CD4-positive, alpha-beta T cell treated with Interleukin-17A for 1 hour (primary cell): ENCODE data around the gene SYNJ1.
A peak's percentile ranks its signal among the peaks of the same experiment; 100 is the strongest.
"Not testable (repeated sequence)": the region's sequence is repeated elsewhere in the genome, so short reads cannot be mapped to it uniquely, and the experiment has no call there.

ENCODE experiments used
- DNase-seq: peaks from one replicate; pipeline ENCODE4 v3.0.0-alpha.2; 2020

SYNJ1 gene

GRCh38 chr21:32727687-32728455 is at the start of gene SYNJ1:
Gene SYNJ1 (minus strand): TSS chr21:32728013. CDS start chr21:32726895, 1,118 bp downstream.
- DNase-seq, result peak; percentile 94

DNA sequence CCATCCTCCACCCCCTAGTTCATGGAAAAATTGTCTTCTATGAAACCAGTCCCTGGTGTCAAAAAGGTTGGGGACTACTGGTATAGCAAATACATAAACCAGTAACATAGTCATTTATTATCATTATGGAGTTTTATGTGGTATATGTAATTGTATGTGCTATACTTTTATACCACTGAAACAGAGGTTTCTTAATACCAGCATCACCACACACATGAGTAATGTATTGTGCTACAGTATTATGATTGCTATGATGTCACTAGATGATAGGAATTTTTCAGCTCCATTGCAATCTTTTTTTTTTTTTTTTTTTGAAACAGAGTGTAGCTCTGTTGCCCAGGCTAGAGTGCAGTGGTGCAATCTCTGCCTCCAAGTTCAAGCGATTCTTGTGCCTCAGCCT is 49.5 kb upstream of the SYNJ1 start:
- no peak for DNase-seq

- no peak for DNase-seq
These were observed 48.9 kb upstream of the SYNJ1 start for GRCh38 chr21:32776743-32777142.

DNA sequence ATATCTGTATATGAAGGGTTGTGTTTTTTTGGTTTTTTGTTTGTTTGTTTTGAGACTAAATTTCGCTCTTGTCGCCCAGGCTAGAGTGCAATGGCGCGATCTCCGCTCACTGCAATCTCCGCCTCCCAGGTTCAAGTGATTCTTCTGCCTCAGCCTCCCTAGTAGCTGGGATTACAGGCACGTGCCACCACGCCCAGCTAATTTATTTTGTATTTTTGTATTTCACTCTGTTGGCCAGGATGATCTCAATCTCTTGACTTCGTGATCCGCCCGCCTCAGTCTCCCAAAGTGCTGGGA is 45.2 kb upstream of the SYNJ1 start:
- DNase-seq, result not testable (repeated sequence)

GRCh38 chr21:32772281-32773047 is 44.7 kb upstream of the SYNJ1 start:
- DNase-seq, result peak; percentile 52

DNA sequence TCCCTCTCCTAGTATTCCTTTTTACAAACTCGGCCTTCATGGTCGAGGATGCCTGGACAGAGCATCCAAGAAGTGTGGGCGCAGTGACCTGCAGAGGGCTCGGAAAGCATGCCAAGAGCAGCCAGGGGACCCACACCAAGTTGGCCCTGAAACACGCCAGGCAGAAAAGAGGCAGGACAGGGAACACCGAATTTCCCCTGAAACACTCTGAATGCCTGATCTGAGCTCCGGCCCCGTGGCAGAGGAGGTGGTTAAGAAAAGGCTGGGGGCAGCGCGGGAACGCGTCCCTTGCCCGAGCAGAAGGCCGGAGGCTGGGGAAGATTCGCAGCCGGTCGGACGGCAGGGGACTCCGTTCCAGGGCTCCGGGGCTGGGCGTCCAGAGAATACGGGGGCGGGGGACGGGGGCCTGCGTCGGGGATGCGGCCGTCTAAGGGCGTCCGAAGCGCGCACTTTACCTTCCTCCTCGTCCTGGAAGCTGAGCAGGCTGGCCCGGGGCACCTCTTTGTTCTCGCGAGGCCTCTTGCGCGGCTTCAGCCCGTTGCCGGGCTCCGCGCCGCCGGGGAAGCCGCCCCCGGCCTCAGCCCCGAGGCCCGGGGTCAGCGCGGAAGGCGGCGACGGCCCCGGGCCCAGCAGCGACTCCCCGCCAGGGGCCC is 43.2 kb upstream of the SYNJ1 start:
- peak; percentile 7 for DNase-seq

DNA sequence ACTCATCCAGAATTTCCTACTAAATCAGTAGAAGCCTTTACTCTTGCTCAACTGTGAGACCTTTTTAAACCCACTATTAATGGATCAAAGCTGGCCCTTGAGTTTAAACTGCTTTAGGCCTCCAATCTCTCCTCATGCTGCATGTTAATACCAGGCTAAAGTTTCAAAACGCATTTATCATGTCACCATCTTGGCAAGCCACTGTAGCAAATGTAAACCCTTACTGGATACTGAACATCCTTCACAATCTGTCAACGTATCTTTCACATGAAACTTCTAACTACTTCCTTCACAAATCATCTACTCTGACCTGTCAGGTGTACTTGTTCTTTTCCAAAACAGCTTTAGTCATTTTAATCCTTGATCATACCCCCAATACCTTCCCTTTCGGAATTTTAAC is 40.7 kb upstream of the SYNJ1 start:
- DNase-seq, result no peak

DNA sequence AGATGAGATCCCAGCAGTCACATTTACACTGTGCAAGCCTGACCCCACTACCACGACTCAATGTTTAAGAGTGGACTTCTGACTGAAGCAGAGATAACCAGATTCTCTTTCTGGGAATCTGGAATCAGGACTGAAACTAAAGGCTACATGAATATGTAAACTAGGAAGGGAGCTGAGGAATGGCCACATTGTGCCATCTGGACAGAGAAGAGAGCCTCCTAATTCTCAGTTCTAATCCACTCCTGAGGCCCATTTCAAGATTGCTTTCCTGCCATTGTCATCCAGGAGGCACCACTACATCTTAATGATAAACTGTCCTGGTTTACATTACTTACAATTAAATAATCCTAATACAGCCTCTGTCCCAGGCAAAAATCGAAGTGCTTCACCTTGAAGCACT is 37.2 kb upstream of the SYNJ1 start:
- DNase-seq, result no peak

DNA sequence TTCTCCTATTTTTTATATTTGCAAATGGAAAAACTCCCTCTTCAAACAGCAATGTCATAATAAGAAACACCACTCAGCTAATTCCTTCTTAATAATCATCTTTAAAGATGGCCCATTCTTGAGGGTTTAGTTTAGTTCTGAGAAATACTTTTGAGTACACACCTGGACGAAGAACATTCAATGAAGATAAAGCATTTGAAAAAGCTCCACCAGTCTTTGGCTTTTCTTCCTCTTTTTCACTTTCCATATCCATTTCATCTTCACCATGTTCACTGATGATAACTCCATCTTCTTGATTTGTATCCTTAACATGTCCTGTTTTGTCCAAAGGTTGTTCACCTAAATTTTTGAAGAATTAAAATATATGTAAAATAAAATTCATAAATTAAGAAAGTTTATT is 36.4 kb upstream of the SYNJ1 start:
- DNase-seq, result no peak

DNA sequence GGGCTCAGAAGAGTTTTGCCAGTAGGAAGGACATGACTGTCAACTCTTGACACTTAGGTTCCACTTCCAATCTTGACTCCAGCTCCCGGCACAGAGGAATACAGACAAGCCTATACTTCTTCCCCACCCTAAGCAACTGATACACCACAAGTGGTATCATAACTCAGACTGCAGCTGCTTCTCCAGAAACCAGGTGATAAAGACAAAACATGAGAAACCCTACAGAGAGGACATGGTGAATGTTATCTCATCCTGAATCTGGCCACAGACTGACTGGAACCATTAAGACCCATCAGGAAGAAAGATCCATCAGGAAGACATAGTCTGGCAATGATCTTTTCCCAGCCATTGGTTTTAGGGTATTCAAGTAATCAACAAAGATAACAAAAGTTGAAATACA is 30.0 kb upstream of the SYNJ1 start:
- no peak for DNase-seq

DNA sequence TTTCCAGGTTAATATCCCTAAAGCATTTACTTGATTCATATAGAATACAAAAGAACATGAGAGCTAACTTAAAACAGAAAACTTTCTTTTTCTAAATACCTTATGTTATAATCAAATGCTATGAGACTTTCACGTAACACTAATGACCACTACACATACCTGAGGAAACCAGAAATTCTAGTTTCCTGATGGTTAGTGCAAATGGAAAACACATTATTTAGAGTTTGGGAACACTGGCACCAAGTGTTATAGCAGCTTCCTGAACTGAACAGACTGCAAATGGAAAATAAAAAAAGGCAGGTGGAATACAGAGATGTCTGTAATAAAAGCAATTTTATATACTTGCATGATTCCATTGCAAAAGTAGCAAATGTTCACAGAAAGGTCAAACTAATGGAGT is 28.3 kb upstream of the SYNJ1 start:
- DNase-seq, result no peak

GRCh38 chr21:32753818-32754585 is 26.2 kb upstream of the SYNJ1 start:
- no peak for DNase-seq

GRCh38 chr21:32750405-32750804 is 22.6 kb upstream of the SYNJ1 start:
- no peak for DNase-seq

DNA sequence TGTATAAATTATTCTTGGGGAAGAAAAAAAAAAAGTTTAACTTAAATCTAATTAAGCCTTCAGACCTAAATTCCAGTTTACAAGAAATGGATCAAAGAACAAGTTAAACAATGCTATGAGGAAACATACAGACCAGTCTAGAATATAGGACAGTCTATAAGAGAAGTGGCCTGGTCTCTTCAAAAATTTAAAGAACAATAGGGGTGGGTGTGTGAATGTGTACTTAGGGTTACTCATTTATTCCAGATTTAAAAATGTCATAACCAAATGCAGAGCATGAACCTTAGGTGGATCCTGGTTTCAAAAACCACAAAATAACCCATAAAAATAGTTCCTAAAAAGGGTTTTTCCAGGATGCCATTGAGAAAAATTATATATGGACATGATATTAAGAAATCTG is 21.8 kb upstream of the SYNJ1 start:
- DNase-seq, result no peak

GRCh38 chr21:32748529-32748928 is 20.7 kb upstream of the SYNJ1 start:
- DNase-seq, result no peak

- DNase-seq, result no peak
These were observed 19.6 kb upstream of the SYNJ1 start for GRCh38 chr21:32747396-32747795.

- DNase-seq, result not testable (repeated sequence)
These were observed 18.9 kb upstream of the SYNJ1 start for GRCh38 chr21:32746711-32747110.

GRCh38 chr21:32742396-32742795 is 14.6 kb upstream of the SYNJ1 start:
- DNase-seq, result no peak

DNA sequence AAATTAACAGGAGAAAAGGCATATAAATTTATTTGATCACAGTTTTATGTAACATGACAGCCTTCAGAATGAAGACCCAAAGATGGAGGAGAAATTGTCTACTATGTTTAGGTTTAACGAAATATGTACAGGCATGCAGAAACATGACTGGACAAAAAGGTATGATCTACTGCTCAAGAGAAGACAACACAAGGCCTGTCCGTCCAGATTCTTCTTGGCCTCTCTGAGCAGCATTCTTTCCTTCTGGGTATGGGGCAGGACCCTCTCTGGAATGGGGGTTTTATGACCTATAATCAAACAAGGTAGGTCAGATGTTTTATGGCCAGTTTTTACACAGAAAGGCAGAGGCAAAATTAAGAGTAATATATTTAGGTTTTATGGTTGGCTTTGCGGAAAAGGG is 13.5 kb upstream of the SYNJ1 start:
- DNase-seq, result no peak

- DNase-seq, result no peak
These were observed 12.1 kb upstream of the SYNJ1 start for GRCh38 chr21:32739946-32740345.

DNA sequence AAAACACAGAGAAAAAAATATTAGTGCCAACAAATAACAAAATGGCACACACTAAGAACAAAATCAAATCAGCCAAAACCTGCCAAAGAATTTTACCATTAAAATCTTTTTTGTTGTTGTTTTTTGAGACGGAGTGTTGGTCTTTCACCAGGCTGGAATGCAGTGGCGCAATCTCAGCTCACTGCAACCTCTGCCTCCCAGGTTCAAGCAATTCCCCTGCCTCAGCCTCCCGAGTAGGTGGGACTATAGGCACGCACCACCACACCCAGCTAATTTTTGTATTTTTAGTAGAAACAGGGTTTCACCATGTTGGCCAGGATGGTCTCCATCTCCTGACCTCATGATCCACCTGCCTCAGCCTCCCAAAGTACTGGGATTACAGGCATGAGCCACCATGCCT is 8.3 kb upstream of the SYNJ1 start:
- not testable (repeated sequence) for DNase-seq

DNA sequence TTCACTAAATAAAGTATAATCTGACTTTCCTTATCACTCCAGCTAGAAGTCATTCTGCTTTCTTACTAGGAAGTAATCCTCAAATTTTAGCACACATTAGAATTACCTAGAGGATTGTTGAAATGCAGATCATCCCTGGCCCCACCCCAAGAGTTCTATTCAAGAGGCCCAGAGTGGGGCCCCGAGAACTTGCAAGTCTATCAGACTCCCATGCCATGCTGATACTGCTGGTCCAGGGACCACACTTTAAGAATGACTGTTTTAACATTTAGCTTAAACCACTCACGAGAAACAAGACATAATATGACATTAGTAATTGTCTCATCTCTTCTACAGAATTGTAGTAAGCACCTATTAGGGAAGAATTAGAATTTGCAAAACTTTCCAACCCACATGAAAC is 7.7 kb upstream of the SYNJ1 start:
- no peak for DNase-seq

DNA sequence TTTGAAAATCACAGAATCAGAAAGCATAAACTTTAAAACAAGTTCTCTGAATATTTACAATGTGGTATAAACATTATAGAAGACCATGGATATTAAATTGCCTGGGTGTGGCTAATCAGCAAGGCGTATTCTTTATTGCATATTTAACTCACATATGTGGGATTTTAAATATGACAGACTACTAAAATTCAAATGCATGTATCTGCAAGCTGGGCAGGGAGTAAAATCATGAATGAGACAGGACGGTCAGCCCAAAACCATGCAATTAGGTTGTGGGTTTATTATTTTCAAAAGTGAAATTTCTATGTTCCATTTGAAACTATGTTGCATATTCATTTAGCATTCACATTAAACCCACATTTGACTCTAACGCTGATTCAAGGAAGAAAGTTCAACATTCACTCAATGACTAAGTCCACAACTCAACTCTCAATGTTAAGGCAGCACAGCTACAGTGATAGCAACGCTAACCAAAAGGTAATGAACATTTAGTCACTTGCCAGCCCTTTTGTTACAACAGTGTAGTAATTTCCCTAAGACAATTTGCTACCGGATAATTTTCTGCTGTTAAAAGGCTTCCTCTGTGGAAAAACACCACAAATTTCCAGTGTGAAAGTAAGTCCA is 6.3 kb upstream of the SYNJ1 start:
- DNase-seq, result no peak
